Heart left ventricle (tissue), 13 donors: ENCODE results near the gene ADGRL3.

Experiments
- POLR2A ChIP-seq, 2 donors: fragments of 450-650 bp; IDR thresholded peaks; one replicate each; pipeline ENCODE4 v1.6.1; 2017; ENCODE audit warnings: antibody characterized with exemption in 2 of 2, mild to moderate bottlenecking in 2 of 2, moderate library complexity in 2 of 2
- TF ChIP-seq, protein P1 (sequence below), 12 donors: fragments of 200-600 bp; sonication (generic) in 4 of 12; IDR thresholded peaks; one replicate each; pipeline versions ENCODE4 v1.5.0 to v1.8.0; 2018 to 2022; ENCODE audit warnings: antibody characterized with exemption in 12 of 12, mild to moderate bottlenecking in 5 of 12
- donor health status: ischemic (EF 13 %, LVEDD 7.1; RV severe dilation, severe dysfunction).
- donor health status: DM: no; HTN: yes; CAD: no.
- donor health status: DM: no; HTN: no; CAD: no.
- donor health status: ischemic (EF 25% LVEDD 6.9; RV normal size, moderate dysfunction).
- donor health status: ischemic (EF 25% LVEDD 5.7; RV mildly dilated, moderate dysfunction).
- donor health status: ischemic (EF 35%, LVEDD 5.7; RV mildly dilated, moderate dysfunction).
- donor health status: nonischemic (EF 11% LVEDD 7.7; RV severe dilation, severe dysfunction).
- donor health status: DM: yes; HTN: yes; CAD: no.
- donor health status: PGD.
- donor health status: ischemic (EF 29% LVEDD 5.4; RV normal size, mild dysfunction).
- donor health status: nonischemic (EF 23%, LVEDD 6.1; RV moderate dilation, normal function).

DNA sequence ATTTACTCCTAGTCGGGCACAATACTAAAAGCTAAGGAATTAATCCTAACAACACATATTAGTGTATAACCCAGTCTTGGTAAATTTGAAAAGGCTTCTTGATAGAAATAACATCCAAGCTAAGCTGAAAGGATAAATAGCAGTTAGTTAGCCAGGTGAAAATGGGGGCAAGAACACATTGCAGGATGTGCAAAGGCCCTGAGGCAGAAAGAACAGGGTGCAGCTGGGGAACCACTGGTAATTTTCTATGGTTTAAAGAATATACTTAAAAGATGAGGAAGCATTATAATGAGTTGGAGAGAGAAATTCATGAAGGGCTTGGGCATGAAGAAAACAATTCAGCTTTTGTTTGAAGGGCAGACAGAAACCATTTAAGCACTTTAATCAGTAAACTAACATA, 689.0 kb downstream of the ADGRL3 start:
- no peak for TF ChIP-seq POLR2A (IDR thresholded peaks at IDR 0.05)
- TF ChIP-seq, protein P1, sequence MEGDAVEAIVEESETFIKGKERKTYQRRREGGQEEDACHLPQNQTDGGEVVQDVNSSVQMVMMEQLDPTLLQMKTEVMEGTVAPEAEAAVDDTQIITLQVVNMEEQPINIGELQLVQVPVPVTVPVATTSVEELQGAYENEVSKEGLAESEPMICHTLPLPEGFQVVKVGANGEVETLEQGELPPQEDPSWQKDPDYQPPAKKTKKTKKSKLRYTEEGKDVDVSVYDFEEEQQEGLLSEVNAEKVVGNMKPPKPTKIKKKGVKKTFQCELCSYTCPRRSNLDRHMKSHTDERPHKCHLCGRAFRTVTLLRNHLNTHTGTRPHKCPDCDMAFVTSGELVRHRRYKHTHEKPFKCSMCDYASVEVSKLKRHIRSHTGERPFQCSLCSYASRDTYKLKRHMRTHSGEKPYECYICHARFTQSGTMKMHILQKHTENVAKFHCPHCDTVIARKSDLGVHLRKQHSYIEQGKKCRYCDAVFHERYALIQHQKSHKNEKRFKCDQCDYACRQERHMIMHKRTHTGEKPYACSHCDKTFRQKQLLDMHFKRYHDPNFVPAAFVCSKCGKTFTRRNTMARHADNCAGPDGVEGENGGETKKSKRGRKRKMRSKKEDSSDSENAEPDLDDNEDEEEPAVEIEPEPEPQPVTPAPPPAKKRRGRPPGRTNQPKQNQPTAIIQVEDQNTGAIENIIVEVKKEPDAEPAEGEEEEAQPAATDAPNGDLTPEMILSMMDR (IDR thresholded peaks at IDR 0.05): no peak
